CD4-positive, alpha-beta T cell treated with Interleukin-6 at 100 ng/mL for 8 hours (primary cell): ENCODE results near the gene MYLK2.
"Not testable (repeated sequence)": the region's sequence is repeated elsewhere in the genome, so short reads cannot be mapped to it uniquely, and the experiment has no call there.

ENCODE experiments used
- DNase-seq: peaks from one replicate; pipeline ENCODE4 v3.0.0-alpha.2; 2020; ENCODE audit warnings: mixed read lengths, low spot score

The MYLK2 gene

GRCh38 chr20:31819083-31819784, at the start of gene MYLK2:
Gene MYLK2, plus strand, starts transcription at chr20:31819356. Its CDS starts 225 bp downstream, at chr20:31819581.
- DNase-seq: no peak

- no peak for DNase-seq
Measured at GRCh38 chr20:31769681-31770080, 49.5 kb upstream of the MYLK2 start.

- DNase-seq: no peak
Measured at GRCh38 chr20:31770243-31770642, 48.9 kb upstream of the MYLK2 start.

- DNase-seq: no peak
Measured at GRCh38 chr20:31774408-31774807, 44.7 kb upstream of the MYLK2 start.

GRCh38 chr20:31780839-31781238, 38.3 kb upstream of the MYLK2 start:
- DNase-seq: no peak

GRCh38 chr20:31781945-31782344, 37.2 kb upstream of the MYLK2 start:
- DNase-seq: no peak

- DNase-seq: no peak
Measured at GRCh38 chr20:31784354-31785044, 34.7 kb upstream of the MYLK2 start.

- DNase-seq: no peak
Measured at GRCh38 chr20:31785089-31785488, 34.1 kb upstream of the MYLK2 start.

GRCh38 chr20:31788578-31788977, 30.6 kb upstream of the MYLK2 start:
- DNase-seq: no peak

- no peak for DNase-seq
Measured at GRCh38 chr20:31790401-31790800, 28.8 kb upstream of the MYLK2 start.

GRCh38 chr20:31797364-31797763, 21.8 kb upstream of the MYLK2 start:
- DNase-seq: no peak

- DNase-seq: no peak
Measured at GRCh38 chr20:31801508-31801907, 17.6 kb upstream of the MYLK2 start.

GRCh38 chr20:31803552-31804291, 15.4 kb upstream of the MYLK2 start:
- DNase-seq: no peak

GRCh38 chr20:31806564-31807355, 12.4 kb upstream of the MYLK2 start:
- DNase-seq: no peak

GRCh38 chr20:31808481-31808880, 10.7 kb upstream of the MYLK2 start:
- DNase-seq: no peak

GRCh38 chr20:31809661-31810060, 9.5 kb upstream of the MYLK2 start:
- no peak for DNase-seq

GRCh38 chr20:31811198-31811597, 8.0 kb upstream of the MYLK2 start:
- no peak for DNase-seq

- DNase-seq: no peak
Measured at GRCh38 chr20:31811796-31812728, 7.1 kb upstream of the MYLK2 start.

GRCh38 chr20:31813611-31814010, 5.5 kb upstream of the MYLK2 start:
- no peak for DNase-seq

GRCh38 chr20:31814142-31814541, 5.0 kb upstream of the MYLK2 start:
- DNase-seq: not testable (repeated sequence)
